Measurements from ENCODE around the gene TMCO4. TPM values are rescaled to one million over a fixed set of nuclear protein-coding genes. Genes with fewer than 3 reads are reported as not detected.

Gene TMCO4
- total RNA-seq, 1 donor from 2014 or later, result 4.1 TPM

DNA sequence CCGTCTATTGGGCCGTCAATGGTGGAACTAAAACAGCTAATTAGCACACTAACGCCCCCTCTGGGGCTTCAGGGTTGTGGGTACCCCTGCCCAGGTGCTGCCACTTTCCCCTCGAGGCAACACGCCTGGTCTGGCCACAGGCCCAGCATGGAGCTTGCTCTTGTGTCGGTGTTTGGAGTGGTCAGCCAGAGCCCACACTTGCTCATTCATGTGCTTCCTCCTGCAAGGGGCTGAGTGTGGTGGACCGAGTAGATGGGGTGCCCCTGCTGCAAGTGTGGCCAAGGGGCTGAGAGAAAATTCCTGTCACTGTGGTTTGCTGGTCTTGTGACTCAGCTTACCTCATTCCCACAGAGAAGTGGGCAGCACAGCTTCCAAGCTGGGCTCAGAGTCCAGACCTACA, 109.4 kb downstream of the TMCO4 start:
- TF ChIP-seq, protein P1, sequence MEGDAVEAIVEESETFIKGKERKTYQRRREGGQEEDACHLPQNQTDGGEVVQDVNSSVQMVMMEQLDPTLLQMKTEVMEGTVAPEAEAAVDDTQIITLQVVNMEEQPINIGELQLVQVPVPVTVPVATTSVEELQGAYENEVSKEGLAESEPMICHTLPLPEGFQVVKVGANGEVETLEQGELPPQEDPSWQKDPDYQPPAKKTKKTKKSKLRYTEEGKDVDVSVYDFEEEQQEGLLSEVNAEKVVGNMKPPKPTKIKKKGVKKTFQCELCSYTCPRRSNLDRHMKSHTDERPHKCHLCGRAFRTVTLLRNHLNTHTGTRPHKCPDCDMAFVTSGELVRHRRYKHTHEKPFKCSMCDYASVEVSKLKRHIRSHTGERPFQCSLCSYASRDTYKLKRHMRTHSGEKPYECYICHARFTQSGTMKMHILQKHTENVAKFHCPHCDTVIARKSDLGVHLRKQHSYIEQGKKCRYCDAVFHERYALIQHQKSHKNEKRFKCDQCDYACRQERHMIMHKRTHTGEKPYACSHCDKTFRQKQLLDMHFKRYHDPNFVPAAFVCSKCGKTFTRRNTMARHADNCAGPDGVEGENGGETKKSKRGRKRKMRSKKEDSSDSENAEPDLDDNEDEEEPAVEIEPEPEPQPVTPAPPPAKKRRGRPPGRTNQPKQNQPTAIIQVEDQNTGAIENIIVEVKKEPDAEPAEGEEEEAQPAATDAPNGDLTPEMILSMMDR (IDR thresholded peaks at IDR 0.05; ENCODE audit: unreplicated experiment), result no peak
- H3K27me3 Mint-ChIP-seq (ENCODE audit: unreplicated experiment), result no peaks in the 10 kb centered on the region
- peaks cover 3% of the 10 kb centered on the region for H3K36me3 Mint-ChIP-seq (ENCODE audit: low read depth, unreplicated experiment)
- no peak for DNase-seq (ENCODE audit: low spot score)
- no peak overlapping the region for H3K4me3 Mint-ChIP-seq (ENCODE audit: unreplicated experiment)
- H3K27ac Mint-ChIP-seq (ENCODE audit: unreplicated experiment), result no peak overlapping the region
- no peaks in the 10 kb centered on the region for H3K4me1 Mint-ChIP-seq (ENCODE audit: unreplicated experiment)
- H3K9me3 Mint-ChIP-seq (ENCODE audit: unreplicated experiment), result no peaks in the 10 kb centered on the region

GRCh38 chr1:19689856-19690255, 109.9 kb downstream of the TMCO4 start:
- H3K4me3 Mint-ChIP-seq (ENCODE audit: unreplicated experiment), result no peak overlapping the region
- H3K27me3 Mint-ChIP-seq (ENCODE audit: unreplicated experiment), result no peaks in the 10 kb centered on the region
- TF ChIP-seq, protein P1 (IDR thresholded peaks at IDR 0.05; ENCODE audit: unreplicated experiment), result no peak
- no peaks in the 10 kb centered on the region for H3K4me1 Mint-ChIP-seq (ENCODE audit: unreplicated experiment)
- H3K27ac Mint-ChIP-seq (ENCODE audit: unreplicated experiment), result no peak overlapping the region
- no peaks in the 10 kb centered on the region for H3K9me3 Mint-ChIP-seq (ENCODE audit: unreplicated experiment)
- H3K36me3 Mint-ChIP-seq (ENCODE audit: low read depth, unreplicated experiment), result peaks cover 3% of the 10 kb centered on the region
- DNase-seq (ENCODE audit: low spot score), result no peak

GRCh38 chr1:19689085-19689757, 110.5 kb downstream of the TMCO4 start:
- TF ChIP-seq, protein P1 (IDR thresholded peaks at IDR 0.05; ENCODE audit: unreplicated experiment), result no peak
- Mint-ChIP-seq H3K27ac (ENCODE audit: unreplicated experiment) (no peak overlapping the region), H3K9me3 (ENCODE audit: unreplicated experiment) (no peaks in the 10 kb centered on the region), H3K4me3 (ENCODE audit: unreplicated experiment) (no peak overlapping the region), H3K4me1 (ENCODE audit: unreplicated experiment) (no peaks in the 10 kb centered on the region), H3K27me3 (ENCODE audit: unreplicated experiment) (no peaks in the 10 kb centered on the region), H3K36me3 (ENCODE audit: low read depth, unreplicated experiment) (peaks cover 3% of the 10 kb centered on the region)
- DNase-seq (ENCODE audit: low spot score), result no peak

DNA sequence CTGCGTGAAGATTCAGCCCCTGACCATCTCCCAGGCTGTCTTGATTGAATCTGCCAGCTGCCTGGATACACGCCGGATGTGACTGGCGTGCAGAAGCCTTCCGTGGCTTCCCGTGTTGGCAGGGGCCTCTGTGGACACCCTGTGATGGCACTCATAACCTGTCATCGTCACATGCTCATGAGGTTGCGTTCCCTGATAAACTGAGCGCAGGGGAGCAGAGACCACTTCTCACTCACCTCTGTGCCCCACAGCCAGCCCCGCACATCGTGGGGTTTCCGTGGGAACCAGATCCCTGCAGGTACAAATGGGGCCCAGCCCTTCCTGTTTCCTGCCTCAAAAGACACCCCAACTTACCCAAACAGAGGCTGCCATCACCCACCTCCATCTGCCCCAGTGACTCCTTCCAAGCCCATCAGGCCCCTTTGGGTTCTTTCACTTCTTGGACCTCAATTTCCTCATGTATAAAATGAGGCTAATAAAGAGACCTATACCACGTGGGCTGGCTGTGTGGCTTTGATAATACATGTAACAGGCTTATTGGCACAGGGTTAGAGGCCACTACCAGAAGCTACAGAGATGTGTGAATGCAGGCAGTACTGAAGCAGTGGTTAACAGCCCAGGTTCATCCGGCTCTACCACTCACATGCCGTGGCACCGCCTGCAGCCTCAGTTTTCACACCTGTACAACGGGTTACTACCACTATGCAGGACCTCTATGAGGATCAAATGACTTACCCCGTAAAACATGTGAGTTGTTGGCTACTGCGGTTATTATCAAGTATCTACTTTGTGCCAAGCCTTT, 111.5 kb downstream of the TMCO4 start:
- TF ChIP-seq, protein P1 (IDR thresholded peaks at IDR 0.05; ENCODE audit: unreplicated experiment), result no peak
- Mint-ChIP-seq H3K27ac (ENCODE audit: unreplicated experiment) (no peak overlapping the region), H3K9me3 (ENCODE audit: unreplicated experiment) (no peaks in the 10 kb centered on the region)

GRCh38 chr1:19687414-19687813, 112.3 kb downstream of the TMCO4 start:
- Mint-ChIP-seq H3K36me3 (ENCODE audit: low read depth, unreplicated experiment) (peaks cover 3% of the 10 kb centered on the region), H3K4me3 (ENCODE audit: unreplicated experiment) (no peak overlapping the region), H3K27ac (ENCODE audit: unreplicated experiment) (no peak overlapping the region), H3K4me1 (ENCODE audit: unreplicated experiment) (no peaks in the 10 kb centered on the region), H3K27me3 (ENCODE audit: unreplicated experiment) (no peaks in the 10 kb centered on the region), H3K9me3 (ENCODE audit: unreplicated experiment) (no peaks in the 10 kb centered on the region)
- no peak for DNase-seq (ENCODE audit: low spot score)
- TF ChIP-seq, protein P1 (IDR thresholded peaks at IDR 0.05; ENCODE audit: unreplicated experiment), result no peak

More for the DNA sequence above, 111.5 kb downstream of the TMCO4 start:
- Mint-ChIP-seq H3K27me3 (ENCODE audit: unreplicated experiment) (no peaks in the 10 kb centered on the region), H3K36me3 (ENCODE audit: low read depth, unreplicated experiment) (peaks cover 3% of the 10 kb centered on the region), H3K4me3 (ENCODE audit: unreplicated experiment) (no peak overlapping the region), H3K4me1 (ENCODE audit: unreplicated experiment) (no peaks in the 10 kb centered on the region)
- DNase-seq (ENCODE audit: low spot score), result no peak

All from endothelial cell (in vitro differentiated cells).